ENCODE data around the gene SHD. TPM values are rescaled to one million over a fixed set of nuclear protein-coding genes. Genes with fewer than 3 reads are reported as not detected.

The SHD gene
- total and polyA plus RNA-seq, 2 of the 4 experiments (the other 2 are of a cell fraction): not detected

DNA sequence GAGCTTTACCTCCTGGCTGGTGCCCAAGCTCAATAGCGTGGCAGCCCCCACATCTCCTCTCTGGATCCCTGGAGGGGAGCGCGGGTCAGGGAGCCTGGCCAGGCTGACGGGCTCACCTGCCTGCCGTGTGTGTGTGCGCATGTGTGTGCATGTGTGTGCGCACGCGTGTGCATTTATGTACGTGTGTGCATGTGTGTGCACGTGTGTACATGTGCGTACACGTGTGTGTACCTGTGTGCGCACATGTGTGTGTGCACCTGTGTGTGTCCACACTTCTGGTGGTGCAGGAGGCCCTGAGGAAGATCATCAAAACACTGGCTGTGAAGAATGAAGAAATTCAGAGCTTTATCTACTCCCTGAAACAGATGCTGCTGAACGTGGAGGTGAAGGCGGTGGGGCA is 26.6 kb downstream of the SHD start:
- CTCF ChIA-PET: no interaction called here
- Histone ChIP-seq H3K27ac (ENCODE audit: insufficient read depth, low read length) (no peak overlapping the region), H3K9ac (ENCODE audit: low read depth, low read length) (no peak overlapping the region), H2BK120ac (ENCODE audit: low read depth, low read length) (no peak overlapping the region), H3K4me1 (ENCODE audit: control insufficient read depth, insufficient read depth, low read length) (no peaks in the 10 kb centered on the region), H3K56ac (ENCODE audit: extremely low read depth, insufficient read depth, low read length) (no peak overlapping the region), H3K9me1 (ENCODE audit: insufficient read depth, low read length) (peaks cover 6% of the 10 kb centered on the region; the same call in 1 of the 2 replicates), H3K4ac (ENCODE audit: low read depth, low read length) (no peak overlapping the region), H2AK9ac (replicated peaks; ENCODE audit: low read depth, low read length, poor library complexity) (no peak overlapping the region), H4K91ac (ENCODE audit: insufficient read depth, low read depth, low read length) (no peak overlapping the region), H4K5ac (ENCODE audit: low read depth, low read length) (no peak overlapping the region), H4K20me1 (ENCODE audit: insufficient read depth, low read length) (no peaks in the 10 kb centered on the region), H2BK5ac (ENCODE audit: low read depth, low read length, poor library complexity, severe bottlenecking) (no peak overlapping the region), H2AFZ (replicated peaks; ENCODE audit: low read length, poor library complexity) (no peak overlapping the region), H3K79me1 (ENCODE audit: low read depth in 1 of 2, low read length in 2 of 2) (peaks cover 0 to 3% of the 10 kb centered on the region in 2 experiments; a peak in 1 of 4 replicates), H4K8ac (ENCODE audit: low read depth in 2 of 2, low read length in 2 of 2) (no peak overlapping the region), H2BK20ac (ENCODE audit: low read depth, low read length) (no peak overlapping the region), H2BK15ac (ENCODE audit: low read depth, low read length) (no peak overlapping the region), H3K18ac (ENCODE audit: low read depth, low read length) (no peak overlapping the region), H3K36me3 (ENCODE audit: control insufficient read depth, insufficient read depth, low read length) (peaks cover 5% of the 10 kb centered on the region; the same call in 1 of the 2 replicates), H3K4me3 (ENCODE audit: insufficient read depth, low read depth, low read length) (no peak overlapping the region), H3K9me3 (ENCODE audit: control insufficient read depth, insufficient read depth, low read length) (no peaks in the 10 kb centered on the region), H3K23ac (ENCODE audit: low read depth, low read length) (no peak overlapping the region), H3K14ac (replicated peaks; ENCODE audit: low read depth, low read length) (no peak overlapping the region), H3K27me3 (ENCODE audit: control insufficient read depth, insufficient read depth, low read length) (no peaks in the 10 kb centered on the region), H2AK5ac (ENCODE audit: low read depth, low read length) (no peak overlapping the region; the same call in 1 of the 2 replicates), H3K4me2 (ENCODE audit: low read depth, low read length) (no peak overlapping the region)
- DNase-seq (no peak), ATAC-seq (ENCODE audit: low read depth) (no peak)
- dilution Hi-C loops (cut with HindIII; ENCODE audit: low sequenced_read_pairs, unreplicated experiment) (no loop called here), intact Hi-C loops (cut with micrococcal nuclease) (no loop called here), in situ Hi-C loops (cut with MboI; ENCODE audit: low sequenced_read_pairs) (no loop called here)
- POLR2A ChIA-PET (ENCODE audit: unreplicated experiment): no interaction called here
- BruUV-seq (replicated peaks): no TSS peak
- WGBS, 2 experiments (ENCODE audit: extremely low coverage in 2 of 2, insufficient read length in 1 of 2): 95% methylated on average over 10 of the region's 16 CpGs; no CpG with 5 or more reads in 1 of the 2 experiments
- no peak for TF ChIP-seq SMC3 (IDR thresholded peaks at IDR 0.05; ENCODE audit: low read depth, low read length)
- no peak for TF ChIP-seq MAZ (IDR thresholded peaks at IDR 0.05; ENCODE audit: borderline replicate concordance, low read depth, low read length)
